Femur (tissue), 1 donor: ENCODE results near the gene BDH1.
"Not testable (repeated sequence)": the region's sequence is repeated elsewhere in the genome, so short reads cannot be mapped to it uniquely, and the experiment has no call there.

Experiments
- DNase-seq: peaks from one replicate; pipeline ENCODE4 v3.0.0-alpha.2; 2017

Gene BDH1

DNA sequence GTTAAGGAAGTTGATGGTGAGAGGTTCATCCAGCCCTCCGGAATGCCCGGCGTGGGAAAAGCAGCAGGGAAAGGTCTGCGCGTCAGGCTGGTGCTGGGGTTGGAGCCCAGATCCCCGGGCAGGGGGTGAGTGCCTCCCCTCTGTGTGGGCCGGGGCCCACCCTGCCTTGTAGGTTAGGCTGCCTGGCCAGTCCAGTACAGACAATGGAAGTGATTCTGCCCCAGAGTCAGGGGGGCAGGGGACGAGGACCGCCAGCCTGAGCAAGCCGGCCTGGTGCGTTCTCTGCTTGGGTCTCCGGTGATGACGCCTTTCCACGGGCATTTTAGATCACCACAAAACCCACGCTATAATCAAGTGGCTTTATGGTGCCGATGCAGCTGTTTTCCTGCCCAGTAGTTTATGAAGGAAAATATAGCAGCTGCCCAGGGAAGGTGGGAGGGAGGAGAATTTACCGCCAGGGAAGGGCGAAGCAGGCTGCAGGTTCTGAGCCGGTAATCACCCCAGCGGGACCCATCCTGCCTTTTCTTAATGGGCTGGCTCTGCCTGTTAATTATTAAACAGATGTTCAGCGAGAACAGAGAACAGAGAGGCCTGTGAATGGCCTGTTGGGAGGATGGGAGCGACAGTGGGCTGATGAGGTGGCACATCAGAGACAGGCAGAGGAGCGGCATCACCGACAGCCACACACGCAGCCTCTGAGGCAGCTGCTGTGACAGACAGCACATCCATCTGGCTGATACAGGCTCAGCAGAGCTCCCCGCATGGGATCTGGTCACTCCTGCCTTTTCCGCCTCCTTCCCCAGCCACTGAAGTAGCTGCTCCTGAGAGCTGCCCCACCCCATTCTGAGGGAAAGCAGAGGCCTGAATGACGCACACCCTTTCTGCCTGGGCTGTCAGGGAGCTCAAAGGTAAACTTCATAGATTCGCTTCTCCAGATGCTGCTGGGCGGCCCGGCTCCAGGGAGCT lies 35.2 kb downstream of the BDH1 start:
- peak; percentile 74 for DNase-seq

- no peak for DNase-seq
These were observed 36.0 kb downstream of the BDH1 start for GRCh38 chr3:197519801-197520211.

DNA sequence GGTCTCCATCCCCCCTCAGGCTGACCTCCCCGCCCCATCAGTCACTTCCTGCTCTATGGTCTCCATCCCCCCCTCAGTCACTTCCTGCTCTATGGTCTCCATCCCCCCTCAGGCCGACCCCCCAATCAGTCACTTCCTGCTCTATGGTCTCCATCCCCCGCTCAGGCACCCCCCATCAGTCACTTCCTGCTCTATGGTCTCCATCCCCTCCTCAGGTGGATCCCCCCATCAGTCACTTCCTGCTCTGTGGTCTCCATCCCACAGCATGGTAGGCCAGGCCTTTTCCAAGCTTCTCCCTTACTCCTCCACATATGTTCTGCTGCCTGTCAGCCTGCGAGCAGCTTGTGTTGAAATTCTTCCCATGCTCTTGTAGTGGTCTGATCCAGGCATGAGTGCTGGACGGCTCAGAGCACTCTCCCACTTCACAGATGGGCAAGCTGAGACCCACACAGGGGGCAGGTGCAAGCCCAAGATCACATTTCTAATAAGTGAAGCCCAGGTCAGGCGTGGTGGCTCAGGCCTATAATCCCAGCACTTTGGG lies 36.8 kb downstream of the BDH1 start:
- no peak for DNase-seq

DNA sequence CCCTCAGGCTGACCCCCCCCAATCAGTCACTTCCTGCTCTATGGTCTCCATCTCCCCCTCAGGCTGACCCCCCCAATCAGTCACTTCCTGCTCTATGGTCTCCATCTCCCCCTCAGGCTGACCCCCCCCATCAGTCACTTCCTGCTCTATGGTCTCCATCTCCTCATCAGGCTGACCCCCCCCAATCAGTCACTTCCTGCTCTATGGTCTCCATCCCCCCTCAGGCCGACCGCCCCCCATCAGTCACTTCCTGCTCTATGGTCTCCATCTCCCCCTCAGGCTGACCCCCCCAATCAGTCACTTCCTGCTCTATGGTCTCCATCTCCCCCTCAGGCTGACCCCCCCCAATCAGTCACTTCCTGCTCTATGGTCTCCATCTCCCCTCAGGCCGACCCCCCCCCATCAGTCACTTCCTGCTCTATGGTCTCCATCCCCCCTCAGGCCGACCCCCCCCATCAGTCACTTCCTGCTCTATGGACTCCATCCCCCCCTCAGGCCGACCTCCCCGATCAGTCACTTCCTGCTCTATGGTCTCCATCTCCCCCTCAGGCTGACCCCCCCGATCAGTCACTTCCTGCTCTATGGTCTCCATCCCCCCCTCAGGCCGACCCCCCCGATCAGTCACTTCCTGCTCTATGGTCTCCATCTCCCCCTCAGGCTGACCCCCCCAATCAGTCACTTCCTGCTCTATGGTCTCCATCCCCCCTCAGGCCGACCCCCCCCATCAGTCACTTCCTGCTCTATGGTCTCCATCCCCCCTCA lies 37.7 kb downstream of the BDH1 start:
- not testable (repeated sequence) for DNase-seq

DNA sequence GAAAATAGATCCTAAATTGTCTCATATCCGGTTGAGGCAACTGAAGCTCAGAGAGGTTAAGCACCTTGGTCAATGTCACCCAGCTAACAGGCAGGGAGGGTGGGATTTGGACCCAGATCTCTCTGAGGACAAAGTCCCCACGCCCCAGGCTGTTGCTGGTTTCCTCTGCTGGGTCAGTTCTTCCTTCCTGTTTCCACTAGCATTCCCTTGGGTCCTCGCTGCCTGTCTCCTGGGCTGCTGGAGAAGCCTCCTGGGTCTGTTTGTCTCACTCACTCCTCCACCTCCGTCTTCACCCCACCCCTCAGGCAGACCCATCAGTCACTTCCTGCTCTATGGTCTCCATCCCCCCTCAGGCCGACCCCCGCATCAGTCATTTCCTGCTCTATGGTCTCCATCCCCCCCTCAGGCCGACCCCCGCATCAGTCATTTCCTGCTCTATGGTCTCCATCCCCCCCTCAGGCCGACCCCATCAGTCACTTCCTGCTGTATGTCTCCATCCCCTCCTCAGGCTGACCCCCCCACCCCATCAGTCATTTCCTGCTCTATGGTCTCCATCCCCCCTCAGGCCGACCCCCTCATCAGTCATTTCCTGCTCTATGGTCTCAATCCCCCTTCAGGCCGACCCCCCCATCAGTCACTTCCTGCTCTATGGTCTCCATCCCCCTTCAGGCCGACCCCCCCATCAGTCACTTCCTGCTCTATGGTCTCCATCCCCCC lies 38.7 kb downstream of the BDH1 start:
- not testable (repeated sequence) for DNase-seq

DNA sequence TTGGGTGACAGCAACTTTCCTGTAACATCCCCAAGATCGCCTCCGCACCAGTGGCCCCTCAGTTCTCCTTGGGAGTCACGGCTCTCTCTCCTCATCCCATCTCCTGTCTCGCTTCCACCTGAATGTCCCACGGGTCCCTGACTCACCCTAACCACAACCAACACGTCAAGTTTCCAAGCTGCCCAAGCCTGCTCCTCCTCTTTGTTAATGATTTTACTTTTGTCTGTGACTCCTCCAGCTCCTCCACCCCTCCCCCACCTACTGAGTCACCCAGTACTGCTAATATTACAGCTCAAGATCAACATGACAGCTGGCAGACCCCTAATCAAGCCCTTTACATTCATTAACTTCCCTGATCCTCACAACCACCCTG lies 39.3 kb downstream of the BDH1 start:
- no peak for DNase-seq

- DNase-seq, result no peak
These were observed 40.9 kb downstream of the BDH1 start for GRCh38 chr3:197514786-197515355.

- no peak for DNase-seq
These were observed 41.6 kb downstream of the BDH1 start for GRCh38 chr3:197513953-197514785.

DNA sequence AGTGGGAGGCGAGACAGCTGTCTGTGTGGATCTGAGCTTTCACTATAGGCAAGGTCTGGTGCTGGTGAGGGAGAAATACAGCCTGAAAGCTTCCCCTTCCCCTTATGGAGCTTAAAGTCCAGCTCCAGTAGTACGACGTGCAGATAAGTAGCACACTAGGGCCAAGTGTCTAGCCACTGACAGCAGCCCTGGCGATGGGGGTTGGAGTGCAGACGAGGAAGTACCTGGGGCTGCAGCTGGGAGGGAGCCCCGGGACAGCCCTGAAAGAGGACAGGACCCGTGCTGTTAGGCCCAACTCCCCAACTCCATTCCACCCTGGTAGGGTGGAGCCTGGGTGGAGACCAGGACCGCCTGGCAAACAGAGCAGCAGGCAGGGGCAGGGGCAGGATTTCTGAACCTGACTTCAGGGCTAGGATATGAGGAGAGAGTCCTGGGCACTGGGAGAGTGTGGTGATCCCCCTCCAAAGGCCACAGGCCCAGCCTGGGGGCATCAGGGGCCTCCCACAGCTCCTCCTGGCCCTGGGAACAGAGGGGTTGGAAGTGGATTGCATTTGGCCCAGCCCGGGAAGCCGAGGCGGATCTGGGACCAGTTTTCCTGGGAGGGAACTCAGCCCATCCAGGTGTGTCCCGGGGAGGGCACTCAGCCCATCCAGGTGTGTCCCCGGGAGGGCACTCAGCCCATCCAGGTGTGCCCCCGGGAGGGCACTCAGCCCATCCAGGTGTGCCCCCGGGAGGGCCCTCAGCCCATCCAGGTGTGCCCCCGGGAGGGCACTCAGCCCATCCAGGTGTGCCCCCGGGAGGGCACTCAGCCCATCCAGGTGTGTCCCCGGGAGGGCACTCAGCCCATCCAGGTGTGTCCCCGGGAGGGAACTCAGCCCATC lies 42.8 kb downstream of the BDH1 start:
- DNase-seq, result no peak

- DNase-seq, result no peak
These were observed 43.7 kb downstream of the BDH1 start for GRCh38 chr3:197511853-197512635.

DNA sequence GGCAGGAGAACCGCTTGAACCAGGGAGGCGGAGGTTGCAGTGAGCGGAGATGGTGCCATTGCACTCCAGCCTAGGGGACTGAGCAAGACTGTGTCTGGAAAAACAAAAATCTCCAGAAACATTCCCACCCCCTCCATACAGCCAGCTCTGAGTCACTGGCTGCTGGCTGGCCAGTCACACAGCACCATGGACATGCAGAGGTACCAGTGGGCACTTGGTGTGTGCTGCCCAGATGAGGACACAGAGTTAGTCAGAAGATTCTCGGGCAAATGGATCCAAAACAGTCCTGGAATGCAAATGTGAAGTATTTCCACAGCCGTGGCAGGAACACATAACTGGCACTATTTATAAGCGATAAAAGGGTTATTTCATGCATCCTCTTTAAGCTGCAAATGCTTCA lies 44.6 kb downstream of the BDH1 start:
- DNase-seq, result no peak

- no peak for DNase-seq
These were observed 45.1 kb downstream of the BDH1 start for GRCh38 chr3:197510642-197511018.

DNA sequence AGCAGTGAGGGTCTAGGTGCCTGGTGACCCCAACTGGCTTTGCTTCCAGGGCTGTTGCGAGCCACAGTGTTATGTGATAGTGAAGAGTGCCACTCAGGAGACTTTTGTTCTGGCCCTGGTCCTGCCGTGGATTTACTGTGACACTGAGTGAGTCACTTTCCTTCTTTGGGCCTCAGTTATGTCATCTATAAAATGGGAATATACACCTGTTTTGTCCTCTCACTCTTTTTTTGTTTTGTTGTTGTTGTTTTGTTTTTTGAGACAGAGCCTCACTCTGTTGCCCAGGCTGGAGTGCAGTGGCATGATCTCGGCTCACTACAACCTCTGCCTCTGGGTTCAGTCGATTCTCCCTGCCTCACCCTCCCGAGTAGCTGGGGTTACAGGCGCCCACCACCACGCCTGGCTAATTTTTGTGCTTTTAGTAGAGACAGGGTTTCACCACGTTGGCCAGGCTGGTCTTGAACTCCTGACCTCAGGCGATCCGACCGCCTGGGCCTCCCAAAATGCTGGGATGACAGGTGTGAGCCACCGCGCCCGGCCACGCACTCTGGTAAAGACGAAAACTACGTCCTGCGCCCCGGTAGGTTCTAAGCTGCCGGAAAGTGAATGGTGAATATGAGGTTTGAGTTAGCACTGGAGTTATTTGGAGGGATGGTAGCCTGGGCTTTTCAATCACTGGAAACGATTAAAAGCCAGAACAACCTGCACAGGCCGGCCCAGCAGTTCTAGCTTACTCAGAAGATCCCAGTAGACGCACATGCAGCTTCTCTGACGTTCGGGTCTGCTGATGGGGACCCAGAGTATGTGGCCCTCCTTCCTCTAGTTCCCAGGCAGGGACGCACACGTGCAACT lies 46.6 kb downstream of the BDH1 start:
- no peak for DNase-seq

GRCh38 chr3:197508461-197508860 lies 47.3 kb downstream of the BDH1 start:
- DNase-seq, result no peak

DNA sequence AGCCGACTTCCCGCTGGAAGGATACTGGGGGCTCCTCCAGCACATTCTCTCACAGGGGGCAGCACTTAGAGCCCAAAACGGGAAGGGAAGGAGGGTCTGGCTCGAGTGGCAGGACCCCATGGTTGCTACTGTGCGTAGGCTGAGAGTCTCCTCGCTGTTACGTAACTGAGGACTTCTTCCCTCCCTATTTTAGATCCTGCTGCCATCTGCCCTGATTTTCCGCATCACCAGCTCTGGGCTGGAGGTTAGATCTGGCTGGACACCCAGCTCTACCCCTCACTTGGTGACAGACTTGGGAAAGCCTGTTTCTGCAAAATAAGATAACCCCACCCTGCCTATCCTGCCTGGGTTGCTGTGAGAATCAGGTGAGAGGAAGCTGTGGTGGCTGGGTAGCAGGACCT lies 47.7 kb downstream of the BDH1 start:
- no peak for DNase-seq

DNA sequence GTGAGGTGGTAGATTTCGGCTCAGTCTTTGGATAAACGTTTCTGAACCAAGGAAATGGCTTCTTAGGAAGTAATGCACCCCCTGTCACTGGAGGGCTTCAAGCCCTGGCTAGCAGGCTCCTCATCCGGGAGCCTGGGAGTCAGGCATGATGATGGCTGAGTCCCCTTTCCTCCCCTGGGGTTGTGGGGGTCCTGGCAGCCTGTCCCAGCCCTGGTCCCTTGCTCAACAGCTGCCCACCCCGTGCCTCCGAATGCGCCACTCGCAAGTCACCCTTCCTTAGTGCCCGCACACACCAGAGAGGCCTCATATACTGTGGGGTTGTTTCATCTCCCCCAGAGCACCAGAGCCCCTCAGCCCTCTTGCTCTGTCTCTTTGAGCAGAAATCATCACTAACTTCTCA lies 48.2 kb downstream of the BDH1 start:
- DNase-seq, result no peak

DNA sequence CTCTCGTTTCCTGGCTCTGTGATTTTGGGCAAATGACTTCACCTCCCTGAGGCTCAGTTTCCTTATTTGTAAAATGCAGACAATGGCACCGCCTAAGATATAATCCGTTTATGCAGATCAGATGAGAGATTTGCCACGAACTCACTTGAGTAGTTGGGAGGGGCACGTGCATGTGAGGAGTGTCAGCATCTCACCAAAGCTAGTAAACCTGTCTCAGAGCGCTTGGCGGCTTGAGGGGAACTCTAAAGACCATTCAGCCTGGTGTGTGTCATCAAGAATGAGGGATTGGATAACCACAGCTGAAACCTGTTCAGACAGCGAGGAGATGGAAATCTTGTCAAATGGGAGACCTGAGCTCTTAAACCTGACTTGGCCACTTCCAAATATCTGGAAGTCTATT lies 48.7 kb downstream of the BDH1 start:
- no peak for DNase-seq

DNA sequence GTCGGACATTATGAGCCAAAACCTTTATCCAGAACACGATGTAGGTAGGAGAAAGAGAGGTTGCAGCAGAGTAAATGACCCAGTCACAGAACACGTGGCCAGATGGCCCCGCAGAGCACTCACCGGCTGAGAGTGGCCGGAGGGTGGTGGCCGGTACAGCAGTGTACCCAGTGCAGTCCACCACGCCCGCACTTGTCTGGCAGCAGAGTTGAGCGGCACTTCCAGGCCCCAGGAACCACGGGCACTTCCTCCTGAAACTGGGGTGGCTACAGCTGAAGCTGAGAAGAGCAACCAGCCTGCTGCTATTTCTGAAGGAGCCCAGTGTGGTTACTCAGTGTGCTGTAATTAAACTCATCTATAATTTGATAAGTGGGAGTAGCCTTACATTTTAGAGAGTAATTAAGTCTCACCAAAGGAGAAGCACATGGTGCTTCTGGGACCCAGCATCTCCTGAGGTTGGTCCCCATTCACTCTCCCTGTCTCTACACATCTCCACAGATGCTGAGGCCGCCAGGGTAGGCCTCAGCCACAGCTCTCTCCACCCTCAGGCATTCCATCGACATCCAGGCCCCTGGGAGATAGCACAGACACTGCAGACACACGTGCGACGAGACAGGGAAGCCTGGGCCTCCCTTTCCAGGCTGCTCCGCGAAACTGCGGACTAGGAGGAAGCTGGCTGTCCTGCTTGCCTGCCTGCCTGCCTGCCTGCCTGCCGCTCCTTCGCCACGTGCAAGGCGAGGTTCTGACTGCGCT lies 49.8 kb downstream of the BDH1 start:
- DNase-seq, result no peak
